Activated B cell treated with CpG ODN at 0.5 μM for 24 hours (primary cell): ENCODE results near the gene CHMP3. TPM values are rescaled to one million over a fixed set of nuclear protein-coding genes. Genes with fewer than 3 reads are reported as not detected.

Source experiments
- ATAC-seq: fragments of 200-7000 bp; cut with Tn5 transposase; one replicate; pipeline ENCODE4 v1.10.0; 2021; ENCODE audit warnings: low read depth, mild to moderate bottlenecking, moderate library complexity
- CTCF ChIA-PET: fragments of 350-600 bp; sonication (Branson Sonifier 250); formaldehyde crosslinking; loops from one replicate; lab custom pipeline; 2021; ENCODE audit warnings: antibody characterized with exemption; lab: Charles Lee
- POLR2A ChIA-PET: fragments of 350-600 bp; sonication (Branson Sonifier 250); formaldehyde crosslinking; loops from one replicate; lab custom pipeline; 2021; ENCODE audit warnings: antibody characterized with exemption; lab: Charles Lee
- DNase-seq: peaks from one replicate; pipeline ENCODE4 v3.0.0; 2022
- H3K27ac Mint-ChIP-seq: one replicate; pipeline ENCODE4 v1.8.0; 2020; ENCODE audit warnings: mixed read lengths
- H3K27me3 Mint-ChIP-seq: one replicate; pipeline ENCODE4 v1.8.0; 2021; ENCODE audit warnings: mixed read lengths
- H3K36me3 Mint-ChIP-seq: one replicate; pipeline ENCODE4 v1.8.0; 2021; ENCODE audit warnings: low read depth, mixed read lengths
- H3K4me1 Mint-ChIP-seq: one replicate; pipeline ENCODE4 v1.8.0; 2021; ENCODE audit warnings: mixed read lengths
- H3K4me3 Mint-ChIP-seq: one replicate; pipeline ENCODE4 v1.8.0; 2020; ENCODE audit warnings: mild to moderate bottlenecking, mixed read lengths
- H3K9me3 Mint-ChIP-seq: one replicate; pipeline ENCODE4 v1.8.0; 2020; ENCODE audit warnings: mixed read lengths
- intact Hi-C: fragments of 100-400 bp; cut with micrococcal nuclease; formaldehyde crosslinking; loops from one replicate; pipeline ENCODE4 v1.15.1; 2024
- total RNA-seq: library from RNA; stranded (reverse); gene quantifications from 2 replicates; pipeline ENCODE4 v1.2.3, GENCODE V29; 2022
- TF ChIP-seq, protein P1 (sequence below): fragments of 200-600 bp; IDR thresholded peaks from one replicate; pipeline ENCODE4 v1.8.0; 2022; ENCODE audit warnings: antibody characterized with exemption, mild to moderate bottlenecking

CHMP3 gene
- total RNA-seq, 1 donor from 2014 or later = 61.4 TPM

DNA sequence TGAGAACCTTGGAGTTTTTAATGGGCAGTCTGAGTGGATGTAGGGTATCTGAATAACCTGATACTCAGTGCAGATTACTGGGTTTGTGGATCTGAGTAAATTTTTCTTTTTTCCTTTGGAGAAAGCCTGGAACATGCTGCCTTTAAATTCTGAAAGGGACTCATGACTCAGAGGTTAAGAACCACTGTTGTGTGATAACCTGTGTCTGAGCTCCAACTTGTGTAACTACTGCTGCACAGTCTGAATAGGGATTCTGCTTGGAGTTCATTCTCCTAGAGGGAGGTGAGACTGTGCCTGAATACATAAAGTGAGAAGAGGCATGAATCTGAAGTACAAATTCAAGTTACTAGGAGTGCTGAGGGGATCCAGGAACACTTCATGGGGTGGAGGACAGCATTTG, 85.9 kb downstream of the CHMP3 start:
- Mint-ChIP-seq H3K4me3 (no peak overlapping the region), H3K4me1 (no peaks in the 10 kb centered on the region), H3K36me3 (peaks cover 92% of the 10 kb centered on the region), H3K9me3 (no peaks in the 10 kb centered on the region), H3K27me3 (no peaks in the 10 kb centered on the region), H3K27ac (no peak overlapping the region)
- intact Hi-C loops = no loop called here
- TF ChIP-seq, protein P1, sequence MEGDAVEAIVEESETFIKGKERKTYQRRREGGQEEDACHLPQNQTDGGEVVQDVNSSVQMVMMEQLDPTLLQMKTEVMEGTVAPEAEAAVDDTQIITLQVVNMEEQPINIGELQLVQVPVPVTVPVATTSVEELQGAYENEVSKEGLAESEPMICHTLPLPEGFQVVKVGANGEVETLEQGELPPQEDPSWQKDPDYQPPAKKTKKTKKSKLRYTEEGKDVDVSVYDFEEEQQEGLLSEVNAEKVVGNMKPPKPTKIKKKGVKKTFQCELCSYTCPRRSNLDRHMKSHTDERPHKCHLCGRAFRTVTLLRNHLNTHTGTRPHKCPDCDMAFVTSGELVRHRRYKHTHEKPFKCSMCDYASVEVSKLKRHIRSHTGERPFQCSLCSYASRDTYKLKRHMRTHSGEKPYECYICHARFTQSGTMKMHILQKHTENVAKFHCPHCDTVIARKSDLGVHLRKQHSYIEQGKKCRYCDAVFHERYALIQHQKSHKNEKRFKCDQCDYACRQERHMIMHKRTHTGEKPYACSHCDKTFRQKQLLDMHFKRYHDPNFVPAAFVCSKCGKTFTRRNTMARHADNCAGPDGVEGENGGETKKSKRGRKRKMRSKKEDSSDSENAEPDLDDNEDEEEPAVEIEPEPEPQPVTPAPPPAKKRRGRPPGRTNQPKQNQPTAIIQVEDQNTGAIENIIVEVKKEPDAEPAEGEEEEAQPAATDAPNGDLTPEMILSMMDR = no peak
- ATAC-seq = no peak
- no peak for DNase-seq
- CTCF ChIA-PET = no interaction called here
- POLR2A ChIA-PET = no interaction called here

DNA sequence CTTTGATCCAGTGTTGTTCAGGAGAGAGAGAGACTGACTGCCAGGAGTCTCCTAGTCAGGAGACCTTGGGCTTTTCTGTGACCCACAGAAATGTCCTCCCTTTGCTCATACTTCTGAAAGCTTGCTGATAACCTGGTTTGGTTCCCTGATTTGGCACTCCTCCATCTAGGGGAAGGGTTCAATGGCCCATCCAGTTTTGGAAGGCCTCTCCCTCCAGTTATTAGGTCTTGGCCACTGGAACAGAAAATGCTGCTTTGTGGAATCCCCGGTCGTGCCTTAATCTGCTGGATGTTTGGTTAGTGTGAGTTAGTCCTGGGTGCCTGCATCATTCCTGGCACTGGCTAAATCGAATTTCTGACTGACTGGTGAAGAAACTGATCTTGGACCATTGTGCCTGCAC, 86.3 kb downstream of the CHMP3 start:
- no peak overlapping the region for H3K27ac Mint-ChIP-seq
- no peaks in the 10 kb centered on the region for H3K4me1 Mint-ChIP-seq
- H3K36me3 Mint-ChIP-seq = peaks cover 92% of the 10 kb centered on the region
- TF ChIP-seq, protein P1 = no peak
- CTCF ChIA-PET = no interaction called here
- ATAC-seq = no peak
- POLR2A ChIA-PET = no interaction called here
- H3K9me3 Mint-ChIP-seq = no peaks in the 10 kb centered on the region
- intact Hi-C loops = no loop called here
- no peak overlapping the region for H3K4me3 Mint-ChIP-seq
- DNase-seq = no peak
- H3K27me3 Mint-ChIP-seq = no peaks in the 10 kb centered on the region

DNA sequence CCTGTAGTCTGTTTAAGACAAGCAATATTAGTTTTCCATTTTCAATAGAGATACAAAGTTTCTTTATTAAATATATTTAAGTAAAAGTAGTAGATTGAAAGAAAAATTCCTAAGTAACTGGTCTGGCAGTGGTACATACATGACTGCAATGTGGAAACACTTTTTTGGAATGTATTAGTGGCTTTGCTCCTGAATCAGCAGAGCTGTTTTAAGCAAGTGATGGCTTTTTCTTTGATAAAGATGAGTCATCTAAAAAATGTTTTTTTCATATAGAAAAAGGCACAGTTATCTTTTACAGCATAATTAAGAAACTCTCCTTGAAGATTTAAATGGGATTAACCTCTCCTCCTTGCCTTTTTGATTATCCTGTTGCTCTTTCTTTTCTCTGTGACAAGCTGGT, 87.2 kb downstream of the CHMP3 start:
- CTCF ChIA-PET = interaction anchor here (0.7 kb wide), 1 partner anchor 9 kb away, joined by 3 read pairs; no protein-coding TSS in a partner anchor
- H3K4me3 Mint-ChIP-seq = no peak overlapping the region
- no peak overlapping the region for H3K27ac Mint-ChIP-seq
- peaks cover 91% of the 10 kb centered on the region for H3K36me3 Mint-ChIP-seq
- no peaks in the 10 kb centered on the region for H3K27me3 Mint-ChIP-seq
- POLR2A ChIA-PET = no interaction called here
- DNase-seq = no peak
- intact Hi-C loops = no loop called here
- no peaks in the 10 kb centered on the region for H3K9me3 Mint-ChIP-seq
- no peak for ATAC-seq
- H3K4me1 Mint-ChIP-seq = no peaks in the 10 kb centered on the region
- TF ChIP-seq, protein P1 = no peak

DNA sequence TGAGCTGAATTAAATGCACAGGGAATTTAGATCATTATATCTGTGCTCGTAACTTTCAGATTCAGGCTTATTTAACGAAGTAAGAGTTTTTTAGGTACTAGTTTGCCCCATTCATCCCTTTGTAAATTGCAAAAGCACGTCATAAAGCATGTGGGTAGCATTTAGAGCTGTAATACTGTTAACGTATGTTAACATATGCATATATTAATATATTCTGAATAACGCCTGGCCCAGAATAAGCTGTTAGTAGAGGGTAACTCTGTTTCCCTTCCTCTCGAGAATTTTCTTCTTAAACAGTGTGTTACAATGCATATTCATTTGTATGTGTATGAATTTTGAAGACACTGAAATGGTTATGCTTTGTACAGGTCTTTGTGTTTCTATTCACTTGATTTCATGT, 91.6 kb downstream of the CHMP3 start:
- ATAC-seq (no peak), DNase-seq (no peak)
- intact Hi-C loops = no loop called here
- ChIA-PET POLR2A (interaction anchor here (1.1 kb wide), 1 partner anchor 31 kb away, joined by 3 read pairs; the partner anchor contains the start of gene KDM3A), CTCF (interaction anchor here (1.0 kb wide), 1 partner anchor 250 kb away, joined by 4 read pairs; no protein-coding TSS in a partner anchor)
- H3K9me3 Mint-ChIP-seq = no peaks in the 10 kb centered on the region
- no peak overlapping the region for H3K4me3 Mint-ChIP-seq
- H3K4me1 Mint-ChIP-seq = peaks cover 2% of the 10 kb centered on the region
- no peaks in the 10 kb centered on the region for H3K27me3 Mint-ChIP-seq
- no peak overlapping the region for H3K27ac Mint-ChIP-seq
- TF ChIP-seq, protein P1 = no peak
- peaks cover 91% of the 10 kb centered on the region for H3K36me3 Mint-ChIP-seq

DNA sequence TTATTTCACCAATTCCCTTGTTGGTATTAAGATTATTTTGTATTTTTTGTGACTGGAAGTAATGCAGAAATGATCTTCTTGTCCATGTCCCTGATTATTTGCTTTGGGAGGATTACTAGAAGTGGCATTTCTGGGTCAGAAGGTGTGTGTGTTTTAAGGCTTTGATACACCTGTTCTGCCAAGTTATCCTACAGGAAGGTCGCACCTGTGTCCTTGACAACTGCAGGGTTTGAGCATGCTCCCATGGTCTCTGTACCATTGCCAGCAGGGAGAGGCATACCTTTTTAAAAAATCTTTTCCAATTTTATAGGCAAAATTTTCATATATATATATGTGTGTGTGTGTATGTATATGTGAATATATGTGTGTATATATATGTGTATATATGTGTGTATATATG, 92.4 kb downstream of the CHMP3 start:
- ATAC-seq (no peak), DNase-seq (no peak)
- H3K4me1 Mint-ChIP-seq = peaks cover 2% of the 10 kb centered on the region
- TF ChIP-seq, protein P1 = no peak
- ChIA-PET POLR2A (no interaction called here), CTCF (no interaction called here)
- no peak overlapping the region for H3K4me3 Mint-ChIP-seq
- no peaks in the 10 kb centered on the region for H3K27me3 Mint-ChIP-seq
- no peak overlapping the region for H3K27ac Mint-ChIP-seq
- intact Hi-C loops = no loop called here
- H3K36me3 Mint-ChIP-seq = peaks cover 94% of the 10 kb centered on the region
- H3K9me3 Mint-ChIP-seq = no peaks in the 10 kb centered on the region
